Naive B cell (primary cell): ENCODE measurements around the gene EFTUD2. TPM values are rescaled to one million over a fixed set of nuclear protein-coding genes. Genes with fewer than 3 reads are reported as not detected.
"Not testable (repeated sequence)": the region's sequence is repeated elsewhere in the genome, so short reads cannot be mapped to it uniquely, and the experiment has no call there.

Source experiments
- ATAC-seq, 2 donors: fragments of 150-1000 bp; cut with Tn5 transposase; 2 replicates each; pipeline ENCODE4 v1.10.0; 2021; ENCODE audit warnings: low read depth in 2 of 2, mild to moderate bottlenecking in 2 of 2, moderate library complexity in 2 of 2
- DNase-seq: peaks from one replicate; pipeline ENCODE4 v3.0.0; 2022
- H3K27ac Mint-ChIP-seq, 6 donors: one replicate each; pipeline ENCODE4 v1.8.0; 2020 to 2022; ENCODE audit warnings: mild to moderate bottlenecking in 6 of 6, mixed read lengths in 6 of 6, moderate library complexity in 5 of 6, inconsistent platforms in 2 of 6
- H3K27me3 Mint-ChIP-seq, 3 donors: one replicate each; pipeline ENCODE4 v1.8.0; 2021 to 2022; ENCODE audit warnings: mixed read lengths in 3 of 3, mild to moderate bottlenecking in 1 of 3
- H3K36me3 Mint-ChIP-seq, 2 donors: one replicate each; pipeline ENCODE4 v1.8.0; 2020 to 2022; ENCODE audit warnings: mixed read lengths in 2 of 2, inconsistent platforms in 1 of 2, mild to moderate bottlenecking in 1 of 2
- H3K4me1 Mint-ChIP-seq, 3 donors: one replicate each; pipeline ENCODE4 v1.8.0; 2020 to 2022; ENCODE audit warnings: mixed read lengths in 3 of 3, inconsistent platforms in 1 of 3, mild to moderate bottlenecking in 1 of 3, moderate library complexity in 1 of 3
- H3K4me3 Mint-ChIP-seq, 8 donors: one replicate each; pipeline ENCODE4 v1.8.0; 2020 to 2022; ENCODE audit warnings: mild to moderate bottlenecking in 8 of 8, mixed read lengths in 8 of 8, moderate library complexity in 8 of 8, inconsistent platforms in 2 of 8
- H3K9me3 Mint-ChIP-seq, 7 donors: one replicate each; pipeline ENCODE4 v1.8.0; 2020 to 2022; ENCODE audit warnings: mixed read lengths in 7 of 7, mild to moderate bottlenecking in 5 of 7, inconsistent platforms in 2 of 7, moderate library complexity in 1 of 7
- polyA plus RNA-seq, 6 donors: library from polyadenylated mRNA; unstranded; fragments of 300-500 nt; fragmentation: Illumina TruSeq; gene quantifications; one replicate each; pipeline ENCODE4 v1.2.3, GENCODE V29; 2021; ENCODE audit warnings: low read depth in 6 of 6

Gene EFTUD2
- polyA plus RNA-seq: 10 to 100 TPM; 45.4 to 92.7 (median 66.5) TPM

- ATAC-seq (peak; percentile 85 to 89), DNase-seq (peak; percentile 95)
- peak within 1 kb of the TSS; percentile 82 to 98 (median 96) for H3K4me3 Mint-ChIP-seq
- peak within 1 kb of the TSS; percentile 99 to 100 (median 100) for H3K27ac Mint-ChIP-seq
- peaks cover 0 to 12% (median 0%) of the 10 kb centered on the region in 3 donors for H3K27me3 Mint-ChIP-seq
- peaks cover 0 to 7% of the 10 kb centered on the region in 2 donors for H3K36me3 Mint-ChIP-seq
- H3K4me1 Mint-ChIP-seq: peaks cover 22 to 43% (median 31%) of the 10 kb centered on the region in 3 donors
- no peaks in the 10 kb centered on the region for H3K9me3 Mint-ChIP-seq
These were observed at the start of gene EFTUD2 for GRCh38 chr17:44899074-44899782. TSS of gene EFTUD2 (minus strand) at chr17:44899445. CDS start at chr17:44894521, 4,924 bp downstream.

- peaks cover 0 to 12% (median 4%) of the 10 kb centered on the region in 3 donors for H3K27me3 Mint-ChIP-seq
- H3K27ac Mint-ChIP-seq: peak overlapping the region; percentile 34 to 98 (median 92)
- no peaks in the 10 kb centered on the region for H3K9me3 Mint-ChIP-seq
- peak overlapping the region; percentile 91 to 99 (median 96) for H3K4me3 Mint-ChIP-seq
- no peaks in the 10 kb centered on the region for H3K36me3 Mint-ChIP-seq
- DNase-seq (no peak), ATAC-seq (no peak)
- peaks cover 4 to 12% (median 11%) of the 10 kb centered on the region in 3 donors for H3K4me1 Mint-ChIP-seq
These were observed 49.1 kb upstream of the EFTUD2 start for GRCh38 chr17:44948315-44948795.

GRCh38 chr17:44947461-44948314 lies 48.4 kb upstream of the EFTUD2 start, which contains the start of gene KIF18B:
TSS of gene KIF18B (minus strand) at chr17:44947773. CDS start at chr17:44936344, 11,429 bp downstream.
- peak; percentile 83 for DNase-seq
- peaks cover 4 to 12% (median 11%) of the 10 kb centered on the region in 3 donors for H3K4me1 Mint-ChIP-seq
- no peaks in the 10 kb centered on the region for H3K9me3 Mint-ChIP-seq
- ATAC-seq: peak; percentile 98 to 99
- peak within 1 kb of the TSS; percentile 88 to 98 (median 96) for H3K27ac Mint-ChIP-seq
- H3K36me3 Mint-ChIP-seq: no peaks in the 10 kb centered on the region
- H3K4me3 Mint-ChIP-seq: peak within 1 kb of the TSS; percentile 91 to 99 (median 96)
- H3K27me3 Mint-ChIP-seq: peaks cover 0 to 6% (median 4%) of the 10 kb centered on the region in 3 donors

DNA sequence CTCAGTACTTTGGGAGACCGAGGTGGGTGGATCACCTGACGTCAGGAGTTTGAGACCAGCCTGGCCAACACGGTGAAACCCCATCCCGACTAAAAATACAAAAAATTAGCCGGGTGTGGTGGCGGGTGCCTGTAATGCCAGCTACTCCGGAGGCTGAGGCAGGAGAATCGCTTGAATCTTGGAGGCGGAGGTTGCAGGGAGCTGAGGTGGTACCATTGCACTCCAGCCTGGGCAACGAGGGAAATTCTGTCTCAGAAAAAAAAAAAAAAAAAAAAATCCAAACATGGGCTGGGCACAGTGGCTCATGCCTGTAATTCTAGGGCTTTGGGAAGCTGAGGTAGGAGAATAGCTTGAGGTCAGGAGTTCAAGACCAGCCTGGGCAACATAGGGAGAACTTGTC lies 46.4 kb upstream of the EFTUD2 start:
- ATAC-seq, H3K27me3 Mint-ChIP-seq, H3K36me3 Mint-ChIP-seq, DNase-seq, H3K9me3 Mint-ChIP-seq, H3K27ac Mint-ChIP-seq: not testable (repeated sequence)
- Mint-ChIP-seq H3K4me1 (peaks cover 4 to 12% (median 11%) of the 10 kb centered on the region in 3 donors), H3K4me3 (peak overlapping the region in 1 of 8 donors; percentile 33)

DNA sequence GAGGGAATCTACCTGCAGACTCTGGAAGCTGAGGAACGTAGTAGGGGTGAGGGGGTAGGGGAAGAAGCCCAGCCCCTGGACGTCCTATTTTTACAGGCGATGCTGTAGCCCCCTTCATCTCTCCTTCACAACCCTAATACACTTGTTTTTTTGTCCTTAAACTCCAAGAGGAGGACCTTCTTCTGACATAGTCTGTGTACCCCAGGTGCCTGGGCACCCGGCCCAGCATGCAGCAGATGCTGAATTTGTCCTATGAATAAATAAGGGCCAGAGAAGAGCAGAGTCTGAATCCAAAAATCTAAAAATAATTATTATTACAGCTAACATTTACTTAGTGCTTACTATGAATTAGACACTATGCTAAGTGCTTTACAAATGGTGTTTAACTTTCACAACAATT lies 43.2 kb upstream of the EFTUD2 start:
- DNase-seq: no peak
- Mint-ChIP-seq H3K36me3 (no peaks in the 10 kb centered on the region), H3K4me3 (no peak overlapping the region)

GRCh38 chr17:44941712-44942331 lies 42.6 kb upstream of the EFTUD2 start:
- no peak overlapping the region for H3K4me3 Mint-ChIP-seq
- peak overlapping the region in 1 of 6 donors; percentile 5 for H3K27ac Mint-ChIP-seq
- peaks cover 0 to 3% (median 0%) of the 10 kb centered on the region in 7 donors for H3K9me3 Mint-ChIP-seq
- H3K36me3 Mint-ChIP-seq: no peaks in the 10 kb centered on the region
- peaks cover 0 to 3% (median 0%) of the 10 kb centered on the region in 3 donors for H3K4me1 Mint-ChIP-seq
- H3K27me3 Mint-ChIP-seq: no peaks in the 10 kb centered on the region
- ATAC-seq (no peak), DNase-seq (no peak)

More for the DNA sequence above, 43.2 kb upstream of the EFTUD2 start:
- no peak for ATAC-seq
- Mint-ChIP-seq H3K27ac (no peak overlapping the region), H3K4me1 (peaks cover 0 to 3% (median 2%) of the 10 kb centered on the region in 3 donors), H3K9me3 (peaks cover 0 to 3% (median 0%) of the 10 kb centered on the region in 7 donors), H3K27me3 (no peaks in the 10 kb centered on the region)

- DNase-seq (no peak), ATAC-seq (no peak)
- H3K27me3 Mint-ChIP-seq: no peaks in the 10 kb centered on the region
- H3K4me1 Mint-ChIP-seq: no peaks in the 10 kb centered on the region
- H3K36me3 Mint-ChIP-seq: no peaks in the 10 kb centered on the region
- H3K4me3 Mint-ChIP-seq: no peak overlapping the region
- H3K9me3 Mint-ChIP-seq: peaks cover 0 to 3% (median 0%) of the 10 kb centered on the region in 7 donors
- H3K27ac Mint-ChIP-seq: no peak overlapping the region
These were observed 41.5 kb upstream of the EFTUD2 start for GRCh38 chr17:44940768-44941167.

DNA sequence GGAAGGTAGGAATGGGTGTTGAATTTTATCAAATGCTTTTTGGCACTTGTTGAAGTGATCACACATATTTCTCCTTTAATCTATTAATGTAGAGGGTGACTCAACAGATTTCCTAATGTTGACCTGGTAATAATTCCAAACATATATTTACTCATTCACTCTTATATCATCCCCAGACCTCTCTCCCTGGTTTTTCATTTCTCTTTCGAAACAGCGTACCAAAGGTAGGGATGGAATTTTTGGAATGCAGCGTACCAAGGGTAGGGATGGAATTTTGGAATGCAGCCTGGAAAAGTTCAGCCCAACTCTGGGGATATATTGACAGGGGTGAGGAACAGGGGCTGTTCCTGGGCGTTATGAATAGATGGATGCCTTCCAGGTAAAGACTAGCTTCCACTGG lies 41.1 kb upstream of the EFTUD2 start:
- ATAC-seq (no peak), DNase-seq (no peak)
- H3K27me3 Mint-ChIP-seq: no peaks in the 10 kb centered on the region
- no peak overlapping the region for H3K4me3 Mint-ChIP-seq
- H3K4me1 Mint-ChIP-seq: no peaks in the 10 kb centered on the region
- H3K27ac Mint-ChIP-seq: peak overlapping the region in 1 of 6 donors; percentile 22
- H3K9me3 Mint-ChIP-seq: peaks cover 0 to 3% (median 0%) of the 10 kb centered on the region in 7 donors
- H3K36me3 Mint-ChIP-seq: no peaks in the 10 kb centered on the region

- no peak for DNase-seq
- Mint-ChIP-seq H3K27ac (peak overlapping the region in 1 of 6 donors; percentile 62), H3K9me3 (peaks cover 0 to 3% (median 0%) of the 10 kb centered on the region in 7 donors)
These were observed 35.9 kb upstream of the EFTUD2 start for GRCh38 chr17:44935116-44935515.

DNA sequence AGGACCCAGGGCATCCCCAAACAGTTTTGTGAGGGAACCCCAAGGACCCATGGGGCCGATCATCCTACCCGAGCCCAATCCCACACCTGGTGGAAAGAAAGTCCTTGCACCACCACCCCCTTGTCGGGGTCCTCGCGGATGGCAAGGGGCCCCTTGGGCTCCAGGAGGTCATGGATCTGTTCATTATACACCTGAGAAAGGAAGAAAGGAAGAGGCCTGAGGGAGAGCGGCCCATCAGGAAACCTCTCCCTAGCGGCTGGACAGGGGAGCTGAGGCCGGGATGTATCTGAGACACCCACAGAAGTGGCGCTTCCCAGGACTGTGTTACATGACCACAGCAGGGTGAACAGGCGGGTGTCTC lies 35.5 kb upstream of the EFTUD2 start:
- no peak for ATAC-seq
- DNase-seq: no peak
- peaks cover 0 to 3% (median 0%) of the 10 kb centered on the region in 7 donors for H3K9me3 Mint-ChIP-seq
- no peaks in the 10 kb centered on the region for H3K4me1 Mint-ChIP-seq
- H3K36me3 Mint-ChIP-seq: no peaks in the 10 kb centered on the region
- no peak overlapping the region for H3K4me3 Mint-ChIP-seq
- H3K27me3 Mint-ChIP-seq: no peaks in the 10 kb centered on the region
- H3K27ac Mint-ChIP-seq: peak overlapping the region in 1 of 6 donors; percentile 44

More at GRCh38 chr17:44935116-44935515, 35.9 kb upstream of the EFTUD2 start:
- H3K4me1 Mint-ChIP-seq: no peaks in the 10 kb centered on the region
- no peaks in the 10 kb centered on the region for H3K36me3 Mint-ChIP-seq
- ATAC-seq: no peak
- no peaks in the 10 kb centered on the region for H3K27me3 Mint-ChIP-seq
- no peak overlapping the region for H3K4me3 Mint-ChIP-seq

DNA sequence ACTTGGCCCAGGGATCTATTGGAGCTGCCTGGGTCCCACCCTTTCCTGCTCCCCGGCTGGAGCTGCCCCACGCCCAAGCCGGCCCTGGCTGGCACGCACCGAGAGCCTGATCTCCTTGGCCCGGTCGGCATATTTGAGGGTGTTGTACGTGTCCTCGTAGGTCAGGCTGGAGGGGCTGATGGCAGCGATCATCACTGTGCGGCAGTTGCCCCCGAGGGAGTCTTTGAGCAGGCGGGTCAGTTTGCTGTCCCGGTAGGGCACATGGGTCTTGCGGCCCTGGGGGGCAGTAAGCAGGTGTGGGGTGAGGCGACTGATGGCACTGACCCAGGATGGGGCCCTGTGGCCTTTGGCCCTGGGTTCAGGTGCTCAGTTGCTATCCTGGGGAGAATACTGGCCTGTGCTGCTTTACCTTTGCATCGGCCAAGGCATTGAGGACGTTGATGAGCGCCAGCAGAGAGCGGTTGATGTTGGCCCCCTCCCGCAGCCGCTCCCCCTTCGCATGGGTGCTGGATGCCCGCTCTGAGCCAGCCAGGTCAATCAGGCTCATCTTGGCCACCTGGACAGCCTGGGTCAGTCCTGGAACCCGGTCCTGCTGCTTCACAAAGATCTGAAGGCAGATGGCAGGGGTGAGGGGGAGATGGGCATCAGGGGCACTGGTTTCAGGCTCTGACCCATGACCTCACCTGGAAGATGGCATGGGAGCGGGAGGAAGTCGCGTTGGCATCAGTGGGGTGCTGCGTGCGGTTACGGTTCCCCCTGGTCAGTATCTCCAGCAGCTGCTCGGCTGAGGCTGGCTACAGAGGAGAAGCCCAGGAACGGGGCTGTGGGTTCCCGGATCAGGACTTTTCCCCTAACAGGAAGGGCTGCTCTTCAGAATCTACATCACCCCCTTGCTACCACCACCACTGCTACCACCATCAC lies 34.8 kb upstream of the EFTUD2 start:
- Mint-ChIP-seq H3K27me3 (no peaks in the 10 kb centered on the region), H3K4me1 (no peaks in the 10 kb centered on the region), H3K27ac (peak overlapping the region in 1 of 6 donors; percentile 65), H3K4me3 (peak overlapping the region in 1 of 8 donors; percentile 43), H3K9me3 (peaks cover 0 to 3% (median 0%) of the 10 kb centered on the region in 7 donors), H3K36me3 (no peaks in the 10 kb centered on the region)
- DNase-seq (no peak), ATAC-seq (no peak)

DNA sequence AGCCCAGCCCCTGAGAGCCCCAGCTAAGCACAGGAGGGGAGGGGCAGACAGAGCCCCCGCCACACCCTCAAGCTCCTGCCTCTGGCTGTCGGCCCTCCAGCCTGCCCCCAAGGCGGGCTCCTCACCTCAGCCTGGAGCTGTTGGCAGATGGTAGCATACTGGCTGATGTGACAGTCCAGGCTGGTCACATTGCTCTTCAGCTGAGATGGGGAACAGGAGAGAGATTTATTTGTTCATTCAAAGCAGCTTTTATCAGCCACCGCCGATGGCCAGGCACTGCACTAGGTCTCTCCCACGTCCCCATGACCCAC lies 33.5 kb upstream of the EFTUD2 start:
- H3K9me3 Mint-ChIP-seq: no peaks in the 10 kb centered on the region
- H3K27ac Mint-ChIP-seq: peak overlapping the region in 1 of 6 donors; percentile 54
- H3K4me1 Mint-ChIP-seq: no peaks in the 10 kb centered on the region
- no peaks in the 10 kb centered on the region for H3K27me3 Mint-ChIP-seq
- H3K4me3 Mint-ChIP-seq: no peak overlapping the region
- no peak for DNase-seq
- H3K36me3 Mint-ChIP-seq: no peaks in the 10 kb centered on the region
- ATAC-seq: no peak
